ENCODE measurements around the gene ODAD2. TPM values are rescaled to one million over a fixed set of nuclear protein-coding genes. Genes with fewer than 3 reads are reported as not detected.

The ODAD2 gene
- total RNA-seq, 1 experiment from 2014 or later = 20.4 TPM

DNA sequence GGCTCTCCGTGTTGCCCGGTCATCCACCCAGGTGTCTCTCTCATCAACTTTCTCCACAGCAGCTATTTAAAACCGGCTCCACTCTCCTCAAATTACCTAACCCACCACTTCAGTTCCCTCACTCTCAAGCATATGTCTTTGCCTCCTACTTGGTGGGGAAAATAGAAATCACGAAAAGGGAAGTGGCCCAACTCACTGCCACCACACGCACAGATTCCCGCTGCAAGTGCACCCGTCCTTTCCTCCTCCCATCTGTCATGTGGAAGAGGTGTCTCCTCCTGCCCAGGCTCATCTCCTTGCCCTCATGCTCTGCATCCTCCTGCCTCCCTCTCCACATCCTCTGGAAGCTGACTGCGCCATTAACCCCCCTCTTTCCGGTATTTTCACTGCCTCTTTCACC is 172.5 kb downstream of the ODAD2 start (continued):
- no peak for TF ChIP-seq ZBTB33 (IDR thresholded peaks at IDR 0.05; ENCODE audit: extremely low read depth, insufficient replicate concordance, low read length)
- TF ChIP-seq YY1 (IDR thresholded peaks at IDR 0.05; ENCODE audit: extremely low read depth, insufficient replicate concordance, low read depth, low read length) = no peak
- TF ChIP-seq ELF1 (IDR thresholded peaks at IDR 0.05; ENCODE audit: borderline replicate concordance, low read depth) = no peak
- TF ChIP-seq RAD21 (IDR thresholded peaks at IDR 0.05; ENCODE audit: low read depth) = no peak
- TF ChIP-seq EZH2 (IDR thresholded peaks at IDR 0.05) = no peak
- TF ChIP-seq ZFX (IDR thresholded peaks at IDR 0.05) = no peak
- no peak for TF ChIP-seq CBX3 (IDR thresholded peaks at IDR 0.05; ENCODE audit: low read depth)
- no peak for TF ChIP-seq ZNF274 (IDR thresholded peaks at IDR 0.05; ENCODE audit: low read depth, low read length)

GRCh38 chr10:27822301-27822700 is 176.6 kb downstream of the ODAD2 start:
- ChIA-PET RAD21 (ENCODE audit: low non-redundant PET in 1 of 2, low total read pairs in 2 of 2, uncharacterized antibody in 2 of 2, unreplicated experiment in 2 of 2) (no interaction called here), POLR2A (no interaction called here), CTCF (no interaction called here)
- intact Hi-C loops (cut with micrococcal nuclease) = no loop called here
- Histone ChIP-seq H3K4me2 (ENCODE audit: low read length) (no peak overlapping the region), H3K9me3 (ENCODE audit: control insufficient read depth in 1 of 2, insufficient read depth in 1 of 2, low read depth in 1 of 2, low read length in 2 of 2) (no peaks in the 10 kb centered on the region), H3K36me3 (ENCODE audit: control insufficient read depth in 1 of 2, insufficient read depth in 2 of 2, low read length in 2 of 2) (no peaks in the 10 kb centered on the region), H2AFZ (ENCODE audit: low read depth, low read length, poor library complexity, severe bottlenecking) (no peak overlapping the region), H3K79me2 (ENCODE audit: insufficient read depth, low read length) (no peaks in the 10 kb centered on the region), H3K27me3 (ENCODE audit: insufficient read depth, low read length) (no peaks in the 10 kb centered on the region), H4K20me1 (ENCODE audit: insufficient read depth) (no peaks in the 10 kb centered on the region), H3K4me1 (ENCODE audit: control insufficient read depth in 1 of 2, insufficient read depth in 2 of 2, low read length in 2 of 2) (peaks cover 5 to 15% of the 10 kb centered on the region in 2 experiments), H3K4me3 (replicated peaks in 1 of 2; ENCODE audit: low read depth in 1 of 2, low read length in 2 of 2) (no peak overlapping the region), H3K9me2 (ENCODE audit: insufficient read depth) (0 out of 2 replicates have a peak, but pooled peaks cover 5% of the 10 kb centered on the region), H3K27ac (ENCODE audit: low read depth, low read length) (no peak overlapping the region), H3K9ac (ENCODE audit: low read length) (no peak overlapping the region)
- BruUV-seq (replicated peaks) = no TSS peak
- ATAC-seq (no peak), DNase-seq (ENCODE audit: low read depth, low spot score) (no peak)
- no peak for TF ChIP-seq RAD21 (IDR thresholded peaks at IDR 0.05; ENCODE audit: low read depth)
- TF ChIP-seq, protein P1, sequence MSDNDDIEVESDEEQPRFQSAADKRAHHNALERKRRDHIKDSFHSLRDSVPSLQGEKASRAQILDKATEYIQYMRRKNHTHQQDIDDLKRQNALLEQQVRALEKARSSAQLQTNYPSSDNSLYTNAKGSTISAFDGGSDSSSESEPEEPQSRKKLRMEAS (IDR thresholded peaks at IDR 0.05) = no peak
- no peak for TF ChIP-seq POLR2AphosphoS5 (IDR thresholded peaks at IDR 0.05; ENCODE audit: low read depth, low read length)
- TF ChIP-seq ELF1 (IDR thresholded peaks at IDR 0.05; ENCODE audit: borderline replicate concordance, low read depth) = no peak
- no peak for TF ChIP-seq EGR1 (IDR thresholded peaks at IDR 0.05; ENCODE audit: low read depth)
- TF ChIP-seq CTCF (IDR thresholded peaks at IDR 0.05 in 2 of 3, conservative IDR thresholded peaks at IDR 0.05 in 1 of 3; ENCODE audit: borderline replicate concordance in 1 of 3, insufficient read depth in 1 of 3, low read depth in 2 of 3, low read length in 2 of 3) = no peak
- TF ChIP-seq SIN3A (IDR thresholded peaks at IDR 0.05; ENCODE audit: low read depth) = no peak

Measured in HCT116 (cell line).